Hepatocyte (in vitro differentiated cells): ENCODE results near the gene TMEM259. TPM values are rescaled to one million over a fixed set of nuclear protein-coding genes. Genes with fewer than 3 reads are reported as not detected.

ENCODE experiments used
- DNase-seq: peaks from one replicate; pipeline ENCODE4 v3.0.0-alpha.2; 2016; ENCODE audit warnings: low spot score
- H2AFZ ChIP-seq: fragments of 200-600 bp; sonication (generic); 2 replicates; pipeline ENCODE4 v1.6.0; 2016; ENCODE audit warnings: antibody characterized with exemption, mild to moderate bottlenecking
- H3K27ac ChIP-seq: fragments of 200-600 bp; sonication (generic); 2 replicates; pipeline ENCODE4 v1.5.1; 2016; ENCODE audit warnings: mild to moderate bottlenecking
- H3K27me3 ChIP-seq: fragments of 200-600 bp; sonication (generic); 2 replicates; pipeline ENCODE4 v1.6.1; 2016
- H3K36me3 ChIP-seq: fragments of 200-600 bp; sonication (generic); replicated peaks from 2 replicates; pipeline ENCODE4 v1.5.1; 2016; ENCODE audit warnings: low read depth; ENCODE audit not compliant: insufficient read depth
- H3K4me1 ChIP-seq: fragments of 200-600 bp; sonication (generic); 2 replicates; pipeline ENCODE4 v1.5.1; 2016; ENCODE audit warnings: mild to moderate bottlenecking, moderate library complexity; ENCODE audit not compliant: insufficient read depth
- H3K4me2 ChIP-seq: fragments of 200-600 bp; sonication (generic); 2 replicates; pipeline ENCODE4 v1.6.0; 2016
- H3K4me3 ChIP-seq: fragments of 200-600 bp; sonication (generic); 2 replicates; pipeline ENCODE4 v1.5.1; 2016; ENCODE audit warnings: mild to moderate bottlenecking
- H3K79me2 ChIP-seq: fragments of 200-600 bp; sonication (generic); 2 replicates; pipeline ENCODE4 v1.6.0; 2017; ENCODE audit warnings: mild to moderate bottlenecking
- H3K9me2 ChIP-seq: fragments of 200-600 bp; sonication (generic); replicated peaks from 2 replicates; pipeline ENCODE4 v1.6.0; 2017; ENCODE audit warnings: mild to moderate bottlenecking; ENCODE audit not compliant: insufficient read depth
- H3K9me3 ChIP-seq: fragments of 200-600 bp; sonication (generic); 2 replicates; pipeline ENCODE4 v1.5.1; 2016; ENCODE audit warnings: low read depth, mild to moderate bottlenecking
- H4K20me1 ChIP-seq: fragments of 200-600 bp; sonication (generic); 2 replicates; pipeline ENCODE4 v1.6.0; 2016; ENCODE audit warnings: mild to moderate bottlenecking; ENCODE audit not compliant: insufficient read depth, poor library complexity, severe bottlenecking
- CTCF ChIP-seq: fragments of 200-600 bp; sonication (generic); IDR thresholded peaks from 2 replicates; pipeline ENCODE4 v1.5.1; 2016; ENCODE audit warnings: antibody characterized with exemption, mild to moderate bottlenecking; ENCODE audit not compliant: poor library complexity
- EZH2 ChIP-seq: fragments of 200-600 bp; sonication (generic); IDR thresholded peaks from 2 replicates; pipeline ENCODE4 v1.6.1; 2016; ENCODE audit warnings: antibody characterized with exemption, mild to moderate bottlenecking, borderline replicate concordance
- EZH2phosphoT487 ChIP-seq: fragments of 200-600 bp; sonication (generic); IDR thresholded peaks from one replicate; pipeline ENCODE4 v1.6.1; 2018; ENCODE audit warnings: antibody characterized with exemption, mild to moderate bottlenecking, low read depth, moderate library complexity; ENCODE audit not compliant: unreplicated experiment, severe bottlenecking
- WGBS: methylation state at CpG from one replicate; pipeline ENCODE4 v1.1.6; 2016; ENCODE audit warnings: low lambda C conversion rate; ENCODE audit errors: missing lambda C conversion rate; 5-methylcytosine and 5-hydroxymethylcytosine counted together
- polyA plus RNA-seq: library from polyadenylated mRNA; unstranded; fragments of >200 nt; fragmentation: Nextera tagmentation; extraction: Ambion mirVana; gene quantifications from 2 replicates; pipeline ENCODE4 v1.2.1, GENCODE V29; 2016
- total RNA-seq: library from RNA; depleted of rRNA; stranded (reverse); fragments of >200 nt; gene quantifications from 2 replicates; pipeline ENCODE4 v1.2.3, GENCODE V29; 2014

The TMEM259 gene
- total and polyA plus RNA-seq, 2 experiments from 2014 or later: 169 to 311 TPM

GRCh38 chr19:1009041-1009980, 11.6 kb downstream of the TMEM259 start:
- no peaks in the 10 kb centered on the region for H3K9me3 ChIP-seq
- no peaks in the 10 kb centered on the region for H3K9me2 ChIP-seq
- H3K36me3 ChIP-seq: no peaks in the 10 kb centered on the region
- no peak overlapping the region for H3K4me2 ChIP-seq
- H2AFZ ChIP-seq: no peak overlapping the region
- H3K4me1 ChIP-seq: no peaks in the 10 kb centered on the region
- DNase-seq: no peak
- peaks cover 2% of the 10 kb centered on the region for H4K20me1 ChIP-seq
- H3K27me3 ChIP-seq: no peaks in the 10 kb centered on the region
- 86% methylated on average over 71 of the region's 92 CpGs for WGBS
- no peak overlapping the region for H3K4me3 ChIP-seq
- TF ChIP-seq EZH2 (no peak), CTCF (no peak), EZH2phosphoT487 (no peak)
- H3K79me2 ChIP-seq: peaks cover 10% of the 10 kb centered on the region
- no peak overlapping the region for H3K27ac ChIP-seq

DNA sequence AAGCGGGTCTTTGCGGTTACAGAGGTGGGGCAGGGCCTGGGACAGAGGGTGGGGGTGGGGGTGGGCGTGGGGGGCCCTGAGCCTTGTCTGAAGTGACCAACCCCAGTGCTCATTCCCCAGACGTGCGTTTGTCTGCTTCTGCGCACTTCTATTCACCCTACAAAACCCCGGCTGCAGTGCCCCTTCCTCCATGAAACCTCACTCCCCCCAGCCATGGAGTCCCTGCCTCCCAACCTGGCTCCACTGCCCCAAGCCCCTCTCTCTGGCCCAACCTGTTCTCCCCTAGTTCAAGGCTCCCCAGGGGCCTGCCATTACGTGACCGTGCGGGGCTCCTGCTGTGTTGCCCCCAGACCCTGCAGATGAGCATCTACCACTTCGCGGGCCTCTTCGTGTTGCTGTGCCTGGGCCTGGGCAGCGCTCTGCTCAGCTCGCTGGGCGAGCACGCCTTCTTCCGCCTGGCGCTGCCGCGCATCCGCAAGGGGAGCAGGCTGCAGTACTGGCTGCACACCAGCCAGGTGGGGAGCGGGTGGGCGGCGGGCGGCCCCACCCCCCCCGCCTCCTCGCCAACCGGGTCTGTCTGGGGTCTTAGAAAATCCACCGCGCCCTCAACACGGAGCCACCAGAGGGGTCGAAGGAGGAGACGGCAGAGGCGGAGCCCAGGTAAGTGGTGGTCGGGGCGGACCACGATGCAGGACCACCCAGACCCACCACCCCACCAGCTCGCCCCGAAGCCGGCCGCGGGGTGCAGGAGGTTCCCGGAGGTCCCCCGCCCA, 12.5 kb downstream of the TMEM259 start:
- H3K27me3 ChIP-seq: no peaks in the 10 kb centered on the region
- TF ChIP-seq CTCF (no peak), EZH2 (no peak), EZH2phosphoT487 (no peak)
- H3K4me2 ChIP-seq: no peak overlapping the region
- H4K20me1 ChIP-seq: no peaks in the 10 kb centered on the region
- no peak overlapping the region for H3K27ac ChIP-seq
- no peak overlapping the region for H3K4me3 ChIP-seq
- H3K36me3 ChIP-seq: no peaks in the 10 kb centered on the region
- DNase-seq: no peak
- H2AFZ ChIP-seq: no peak overlapping the region
- H3K79me2 ChIP-seq: peaks cover 3% of the 10 kb centered on the region
- H3K4me1 ChIP-seq: no peaks in the 10 kb centered on the region
- H3K9me2 ChIP-seq: no peaks in the 10 kb centered on the region
- no peaks in the 10 kb centered on the region for H3K9me3 ChIP-seq
- WGBS: 98% methylated on average over 25 of the region's 45 CpGs

DNA sequence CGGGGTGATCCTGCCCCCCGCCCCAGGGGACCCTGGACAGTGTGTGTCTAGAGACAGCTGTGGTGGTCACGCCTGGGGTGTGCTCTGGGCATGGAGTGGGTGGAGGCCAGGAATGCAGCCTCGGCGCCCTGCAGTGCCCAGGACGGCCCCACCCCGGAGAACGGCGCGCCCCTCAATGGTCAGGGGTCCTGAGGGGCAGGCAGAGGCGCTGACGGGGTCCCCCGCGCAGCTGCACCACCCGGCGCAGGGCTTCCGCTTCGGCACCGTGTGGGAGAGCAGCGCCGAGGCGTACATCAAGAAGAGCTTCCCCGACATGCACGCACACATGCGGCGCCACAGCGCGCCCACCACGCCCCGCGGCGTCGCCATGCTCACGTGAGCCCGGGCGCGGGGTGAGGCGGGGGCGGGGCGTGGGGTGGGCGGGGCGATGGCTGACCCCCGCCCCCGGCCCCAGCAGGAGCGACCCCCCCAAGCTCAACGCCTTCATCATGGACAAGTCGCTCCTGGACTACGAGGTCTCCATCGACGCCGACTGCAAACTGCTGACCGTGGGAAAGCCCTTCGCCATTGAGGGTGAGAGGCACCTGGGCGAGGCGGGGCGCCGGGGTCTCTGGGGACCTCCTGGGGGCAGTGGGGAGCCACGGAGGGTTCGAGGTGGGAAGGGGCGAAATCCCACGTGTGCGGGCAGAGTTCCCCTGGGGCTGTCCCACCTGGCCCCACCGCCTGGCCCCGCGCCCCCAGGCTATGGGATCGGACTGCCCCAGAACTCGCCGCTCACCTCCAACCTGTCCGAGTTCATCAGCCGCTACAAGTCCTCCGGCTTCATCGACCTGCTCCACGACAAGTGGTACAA, 13.3 kb downstream of the TMEM259 start:
- WGBS: 96% methylated on average over 41 of the region's 73 CpGs
- no peaks in the 10 kb centered on the region for H3K79me2 ChIP-seq
- no peak overlapping the region for H3K27ac ChIP-seq
- no peaks in the 10 kb centered on the region for H3K4me1 ChIP-seq
- H4K20me1 ChIP-seq: no peaks in the 10 kb centered on the region
- no peak overlapping the region for H3K4me3 ChIP-seq
- no peaks in the 10 kb centered on the region for H3K36me3 ChIP-seq
- H3K27me3 ChIP-seq: no peaks in the 10 kb centered on the region
- TF ChIP-seq EZH2 (no peak), EZH2phosphoT487 (no peak), CTCF (no peak)
- DNase-seq: no peak
- H3K4me2 ChIP-seq: no peak overlapping the region
- no peaks in the 10 kb centered on the region for H3K9me2 ChIP-seq
- H3K9me3 ChIP-seq: no peaks in the 10 kb centered on the region
- no peak overlapping the region for H2AFZ ChIP-seq
